Activated B cell treated with CpG ODN at 0.5 μM for 24 hours (primary cell): ENCODE data around the gene IDH3A. TPM values are rescaled to one million over a fixed set of nuclear protein-coding genes. Genes with fewer than 3 reads are reported as not detected.

ENCODE experiments used
- ATAC-seq: fragments of 200-7000 bp; cut with Tn5 transposase; one replicate; pipeline ENCODE4 v1.10.0; 2021; ENCODE audit warnings: low read depth, mild to moderate bottlenecking, moderate library complexity
- CTCF ChIA-PET: fragments of 350-600 bp; sonication (Branson Sonifier 250); formaldehyde crosslinking; loops from one replicate; lab custom pipeline; 2021; ENCODE audit warnings: antibody characterized with exemption; lab: Charles Lee
- POLR2A ChIA-PET: fragments of 350-600 bp; sonication (Branson Sonifier 250); formaldehyde crosslinking; loops from one replicate; lab custom pipeline; 2021; ENCODE audit warnings: antibody characterized with exemption; lab: Charles Lee
- DNase-seq: peaks from one replicate; pipeline ENCODE4 v3.0.0; 2022
- H3K27ac Mint-ChIP-seq: one replicate; pipeline ENCODE4 v1.8.0; 2020; ENCODE audit warnings: mixed read lengths
- H3K27me3 Mint-ChIP-seq: one replicate; pipeline ENCODE4 v1.8.0; 2021; ENCODE audit warnings: mixed read lengths
- H3K36me3 Mint-ChIP-seq: one replicate; pipeline ENCODE4 v1.8.0; 2021; ENCODE audit warnings: low read depth, mixed read lengths
- H3K4me1 Mint-ChIP-seq: one replicate; pipeline ENCODE4 v1.8.0; 2021; ENCODE audit warnings: mixed read lengths
- H3K4me3 Mint-ChIP-seq: one replicate; pipeline ENCODE4 v1.8.0; 2020; ENCODE audit warnings: mild to moderate bottlenecking, mixed read lengths
- H3K9me3 Mint-ChIP-seq: one replicate; pipeline ENCODE4 v1.8.0; 2020; ENCODE audit warnings: mixed read lengths
- CTCF ChIP-seq: fragments of 200-600 bp; IDR thresholded peaks from one replicate; pipeline ENCODE4 v1.8.0; 2022; ENCODE audit warnings: antibody characterized with exemption, mild to moderate bottlenecking
- intact Hi-C: fragments of 100-400 bp; cut with micrococcal nuclease; formaldehyde crosslinking; loops from one replicate; pipeline ENCODE4 v1.15.1; 2024
- total RNA-seq: library from RNA; stranded (reverse); gene quantifications from 2 replicates; pipeline ENCODE4 v1.2.3, GENCODE V29; 2022

The IDH3A gene
- total RNA-seq, 1 donor from 2014 or later = 124 TPM

- peaks cover 4% of the 10 kb centered on the region for H3K27me3 Mint-ChIP-seq
- no peaks in the 10 kb centered on the region for H3K4me1 Mint-ChIP-seq
- ChIA-PET CTCF (interaction anchor here (1.1 to 2.7 kb wide), 2 partner anchors 11 kb away, joined by 4 to 16 read pairs; no protein-coding TSS in a partner anchor), POLR2A (no interaction called here)
- H3K4me3 Mint-ChIP-seq = no peak overlapping the region
- DNase-seq = no peak
- H3K27ac Mint-ChIP-seq = no peak overlapping the region
- no peaks in the 10 kb centered on the region for H3K9me3 Mint-ChIP-seq
- TF ChIP-seq CTCF = no peak
- H3K36me3 Mint-ChIP-seq = no peaks in the 10 kb centered on the region
- intact Hi-C loops = no loop called here
- ATAC-seq = no peak
Measured at GRCh38 chr15:78206326-78207109, 57.4 kb downstream of the IDH3A start.

GRCh38 chr15:78207110-78207458 is 57.9 kb downstream of the IDH3A start:
- Mint-ChIP-seq H3K36me3 (no peaks in the 10 kb centered on the region), H3K9me3 (no peaks in the 10 kb centered on the region), H3K4me1 (no peaks in the 10 kb centered on the region), H3K27ac (no peak overlapping the region), H3K4me3 (no peak overlapping the region), H3K27me3 (peaks cover 4% of the 10 kb centered on the region)
- POLR2A ChIA-PET = no interaction called here
- ATAC-seq (no peak), DNase-seq (no peak)
- TF ChIP-seq CTCF = no peak
- CTCF ChIA-PET = interaction anchor here (1.1 kb wide), 1 partner anchor 12 kb away, joined by 4 read pairs; no protein-coding TSS in a partner anchor
- intact Hi-C loops = no loop called here

- ChIA-PET CTCF (interaction anchor here (1.1 kb wide), 1 partner anchor 12 kb away, joined by 4 read pairs; no protein-coding TSS in a partner anchor), POLR2A (no interaction called here)
- TF ChIP-seq CTCF = no peak
- Mint-ChIP-seq H3K36me3 (no peaks in the 10 kb centered on the region), H3K4me3 (no peak overlapping the region), H3K9me3 (no peaks in the 10 kb centered on the region), H3K4me1 (no peaks in the 10 kb centered on the region), H3K27me3 (peaks cover 4% of the 10 kb centered on the region), H3K27ac (no peak overlapping the region)
- intact Hi-C loops = no loop called here
- no peak for ATAC-seq
- DNase-seq = no peak
Measured at GRCh38 chr15:78207641-78208340, 58.6 kb downstream of the IDH3A start.

GRCh38 chr15:78208341-78208844 is 59.2 kb downstream of the IDH3A start:
- no peak overlapping the region for H3K4me3 Mint-ChIP-seq
- peaks cover 8% of the 10 kb centered on the region for H3K27me3 Mint-ChIP-seq
- H3K27ac Mint-ChIP-seq = no peak overlapping the region
- no peaks in the 10 kb centered on the region for H3K4me1 Mint-ChIP-seq
- ChIA-PET CTCF (no interaction called here), POLR2A (no interaction called here)
- no peaks in the 10 kb centered on the region for H3K9me3 Mint-ChIP-seq
- no peaks in the 10 kb centered on the region for H3K36me3 Mint-ChIP-seq
- ATAC-seq (no peak), DNase-seq (no peak)
- intact Hi-C loops = no loop called here
- no peak for TF ChIP-seq CTCF
